ENCODE data around the gene NTSR1. TPM values are rescaled to one million over a fixed set of nuclear protein-coding genes. Genes with fewer than 3 reads are reported as not detected.

The NTSR1 gene
- total and polyA plus RNA-seq, 2 of the 13 experiments (the other 11 are each of a cell fraction or from before 2014, with no cell fraction given) = 0.09 to 0.12 TPM

DNA sequence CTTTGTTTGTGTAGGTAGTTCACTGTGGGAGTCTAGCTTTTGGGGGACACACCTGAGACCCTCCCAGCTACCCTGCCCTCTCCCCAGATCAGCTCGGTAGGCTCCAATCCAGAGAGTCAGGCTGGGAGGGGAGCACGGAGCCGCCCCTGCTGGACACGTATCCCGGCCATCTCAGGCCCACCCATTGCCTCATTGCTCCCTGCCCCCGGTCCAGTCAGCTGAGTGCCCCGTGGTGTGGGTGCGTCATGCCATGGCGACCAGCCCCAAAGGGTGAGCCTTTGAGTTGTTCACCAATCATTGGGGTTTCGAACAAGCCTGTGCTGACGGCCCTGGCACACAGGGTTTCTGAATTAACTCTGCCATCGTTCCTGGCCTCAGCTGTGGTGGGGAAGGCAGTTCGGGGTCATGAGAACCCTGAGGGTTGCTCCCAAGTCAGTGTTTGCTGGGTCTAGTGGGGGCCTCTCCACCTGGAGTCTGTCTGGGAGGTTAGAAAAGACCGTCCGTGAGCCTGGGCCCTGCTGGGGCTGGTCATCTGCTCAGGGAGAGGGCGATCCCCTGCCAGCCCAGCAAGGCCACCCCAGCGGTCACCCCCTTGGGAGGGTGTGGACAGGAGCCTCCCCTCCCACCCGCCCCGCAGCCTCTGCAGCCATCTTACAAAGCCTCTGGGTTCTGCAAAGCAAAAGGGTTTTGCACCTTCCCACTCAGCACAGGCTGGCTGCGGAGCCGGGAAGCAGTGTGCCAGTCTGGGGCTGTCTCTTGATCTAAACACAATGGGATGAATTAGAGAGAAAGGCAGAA, 34.5 kb downstream of the NTSR1 start (continued):
- TF ChIP-seq, protein P1, sequence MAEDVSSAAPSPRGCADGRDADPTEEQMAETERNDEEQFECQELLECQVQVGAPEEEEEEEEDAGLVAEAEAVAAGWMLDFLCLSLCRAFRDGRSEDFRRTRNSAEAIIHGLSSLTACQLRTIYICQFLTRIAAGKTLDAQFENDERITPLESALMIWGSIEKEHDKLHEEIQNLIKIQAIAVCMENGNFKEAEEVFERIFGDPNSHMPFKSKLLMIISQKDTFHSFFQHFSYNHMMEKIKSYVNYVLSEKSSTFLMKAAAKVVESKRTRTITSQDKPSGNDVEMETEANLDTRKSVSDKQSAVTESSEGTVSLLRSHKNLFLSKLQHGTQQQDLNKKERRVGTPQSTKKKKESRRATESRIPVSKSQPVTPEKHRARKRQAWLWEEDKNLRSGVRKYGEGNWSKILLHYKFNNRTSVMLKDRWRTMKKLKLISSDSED (CRISPR knock-in tag; IDR thresholded peaks at IDR 0.05) = no peak

DNA sequence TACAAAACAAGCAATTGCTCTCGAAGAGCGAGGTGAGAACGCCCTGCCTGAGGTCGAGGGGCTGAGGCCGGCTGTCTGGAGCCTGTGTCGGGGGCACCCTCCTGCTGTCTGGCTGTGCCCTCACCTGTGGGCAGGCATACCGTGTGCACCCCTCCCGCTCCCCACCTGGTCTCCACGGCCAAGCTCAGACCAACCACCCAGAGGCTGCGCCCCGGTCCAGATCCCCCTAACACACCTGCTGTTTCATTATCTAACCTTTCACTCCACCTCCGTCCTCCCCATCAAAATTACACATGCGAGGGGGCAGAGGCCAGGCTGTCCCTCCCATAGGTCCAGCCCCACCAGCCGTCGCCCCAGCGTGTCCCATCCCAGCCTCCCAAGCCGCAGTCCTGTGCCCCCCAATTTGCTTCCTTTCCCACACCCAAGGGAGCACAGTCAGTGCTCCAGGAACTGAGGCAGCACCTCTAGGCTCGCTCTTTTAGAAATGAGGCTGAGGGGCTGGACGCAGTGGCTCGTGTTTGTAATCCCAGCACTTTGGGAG, 35.2 kb downstream of the NTSR1 start:
- Histone ChIP-seq H4K20me1 (ENCODE audit: insufficient read depth, low read length) (no peaks in the 10 kb centered on the region; the same call in 1 of the 2 replicates), H3K27ac (ENCODE audit: extremely low read length, insufficient read depth, low read length) (no peak overlapping the region), H3K4me3 (replicated peaks in 1 of 3; ENCODE audit: insufficient read depth in 1 of 3, low read depth in 2 of 3, low read length in 3 of 3) (no peak overlapping the region), H3K27me3 (ENCODE audit: control insufficient read depth in 1 of 2, insufficient read depth in 2 of 2, low read length in 2 of 2) (peaks cover 46 to 83% of the 10 kb centered on the region in 2 experiments), H3K4me1 (ENCODE audit: insufficient read depth, low read length) (peaks cover 11% of the 10 kb centered on the region; the same call in 1 of the 2 replicates), H3K4me2 (ENCODE audit: low read depth, low read length) (no peak overlapping the region), H3K9me3 (ENCODE audit: low read length) (no peaks in the 10 kb centered on the region), H3K9ac (ENCODE audit: insufficient read depth, low read depth, low read length) (no peak overlapping the region), H3K36me3 (replicated peaks in 1 of 2; ENCODE audit: control insufficient read depth in 1 of 2, insufficient read depth in 2 of 2, low read length in 2 of 2) (no peaks in the 10 kb centered on the region), H2AFZ (ENCODE audit: low read length) (no peak overlapping the region), H3K79me2 (ENCODE audit: insufficient read depth, low read length) (no peaks in the 10 kb centered on the region)
- FAIRE-seq (no peak), ATAC-seq (no peak), DNase-seq (ENCODE audit: low spot score) (no peak)
- intact Hi-C loops (cut with micrococcal nuclease; ENCODE audit: unreplicated experiment) (no loop called here), in situ Hi-C loops (cut with HindIII; ENCODE audit: extremely low pct_ligation_motif_present, low pct_unique_long_range_greater_than_20kb) (no loop called here)
- POLR2A ChIA-PET = no interaction called here
- TF ChIP-seq SOX6 (IDR thresholded peaks at IDR 0.05) (no peak), SOX6 (CRISPR knock-in tag; IDR thresholded peaks at IDR 0.05) (no peak), POGZ (CRISPR knock-in tag; IDR thresholded peaks at IDR 0.05) (no peak), ZNF12 (CRISPR knock-in tag; IDR thresholded peaks at IDR 0.05) (no peak), IKZF4 (CRISPR knock-in tag; IDR thresholded peaks at IDR 0.05; ENCODE audit: borderline replicate concordance, low read depth, not compliant biosample characterization) (no peak), REL (CRISPR knock-in tag; conservative IDR thresholded peaks at IDR 0.05) (no peak), NR3C1 (CRISPR knock-in tag; IDR thresholded peaks at IDR 0.05) (no peak)
- TF ChIP-seq, protein P2, sequence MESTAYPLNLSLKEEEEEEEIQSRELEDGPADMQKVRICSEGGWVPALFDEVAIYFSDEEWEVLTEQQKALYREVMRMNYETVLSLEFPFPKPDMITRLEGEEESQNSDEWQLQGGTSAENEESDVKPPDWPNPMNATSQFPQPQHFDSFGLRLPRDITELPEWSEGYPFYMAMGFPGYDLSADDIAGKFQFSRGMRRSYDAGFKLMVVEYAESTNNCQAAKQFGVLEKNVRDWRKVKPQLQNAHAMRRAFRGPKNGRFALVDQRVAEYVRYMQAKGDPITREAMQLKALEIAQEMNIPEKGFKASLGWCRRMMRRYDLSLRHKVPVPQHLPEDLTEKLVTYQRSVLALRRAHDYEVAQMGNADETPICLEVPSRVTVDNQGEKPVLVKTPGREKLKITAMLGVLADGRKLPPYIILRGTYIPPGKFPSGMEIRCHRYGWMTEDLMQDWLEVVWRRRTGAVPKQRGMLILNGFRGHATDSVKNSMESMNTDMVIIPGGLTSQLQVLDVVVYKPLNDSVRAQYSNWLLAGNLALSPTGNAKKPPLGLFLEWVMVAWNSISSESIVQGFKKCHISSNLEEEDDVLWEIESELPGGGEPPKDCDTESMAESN (CRISPR knock-in tag; conservative IDR thresholded peaks at IDR 0.05) = no peak
- BruUV-seq (replicated peaks) = no TSS peak
- CTCF ChIA-PET (ENCODE audit: low intra/inter-chr PET ratio, low total read pairs) = no interaction called here
- 31% methylated on average over 20 of the region's 20 CpGs for WGBS (ENCODE audit: low lambda C conversion rate)
